HepG2 (cell line): ENCODE results near the gene NIFK. TPM values are rescaled to one million over a fixed set of nuclear protein-coding genes. Genes with fewer than 3 reads are reported as not detected.

Experiments
- ATAC-seq: fragments of 200-7000 bp; cut with Tn5 transposase; 3 replicates; pipeline ENCODE4 v1.9.1; 2020; ENCODE audit warnings: mild to moderate bottlenecking, moderate library complexity
- BruUV-seq: library from RNA; stranded (reverse); fragments of 400-500 nt; replicated peaks from 2 replicates; lab custom pipeline; 2021; lab: Mats Ljungman, UMichigan
- CTCF ChIA-PET: fragments of 300-600 bp; formaldehyde crosslinking; extraction: SDS; loops from one replicate; lab custom pipeline; 2021; ENCODE audit warnings: low total read pairs, inconsistent platforms, low intra/inter-chr PET ratio; lab: Yijun Ruan, JAX
- POLR2A ChIA-PET: fragments of 350-600 bp; sonication (Branson Sonifier 250); formaldehyde crosslinking; loops from one replicate; lab custom pipeline; 2020; ENCODE audit warnings: antibody characterized with exemption, inconsistent platforms; lab: Yijun Ruan, JAX
- DNase-seq: peaks from one replicate; pipeline ENCODE4 v3.0.0-alpha.2; 2015; ENCODE audit warnings: low spot score
- FAIRE-seq: peaks from 3 replicates; lab custom pipeline; 2011; peaks lifted over from hg19 to GRCh38; lab: Jason Lieb, UNC
- H2AFZ ChIP-seq: one replicate; pipeline ENCODE4 v1.6.1; 2011; ENCODE audit warnings: low read length, inconsistent platforms
- H3K27ac ChIP-seq: fragments of 300-600 bp; 3 replicates; pipeline ENCODE4 v1.8.0; 2011; ENCODE audit warnings: mixed run types, mild to moderate bottlenecking, mixed read lengths, low read length, inconsistent platforms; ENCODE audit not compliant: insufficient read depth; ENCODE audit errors: extremely low read length
- H3K27me3 ChIP-seq, 2 experiments: fragments of 200-600 bp in 1 of 2; 2 replicates in 1 of 2; 3 replicates in 1 of 2; pipeline versions ENCODE4 v1.6.0 to v1.8.0; 2011; ENCODE audit warnings: low read length in 2 of 2, mild to moderate bottlenecking in 2 of 2, moderate library complexity in 2 of 2, inconsistent platforms in 1 of 2; ENCODE audit not compliant: insufficient read depth in 2 of 2, control insufficient read depth in 1 of 2
- H3K36me3 ChIP-seq, 2 experiments: fragments of 200-600 bp in 1 of 2; replicated peaks in 1 of 2; 2 replicates in 1 of 2; 3 replicates in 1 of 2; pipeline versions ENCODE4 v1.5.1 to v1.8.0; 2011; ENCODE audit warnings: low read length in 2 of 2, inconsistent platforms in 1 of 2; ENCODE audit not compliant: insufficient read depth in 2 of 2, control insufficient read depth in 1 of 2
- H3K4me1 ChIP-seq: 2 replicates; pipeline ENCODE4 v1.5.1; 2012; ENCODE audit warnings: low read length, inconsistent platforms; ENCODE audit not compliant: insufficient read depth
- H3K4me2 ChIP-seq: 2 replicates; pipeline ENCODE4 v1.6.0; 2011; ENCODE audit warnings: low read depth, low read length, inconsistent platforms
- H3K4me3 ChIP-seq, 3 experiments: fragments of 200-600 bp in 1 of 3; sonication (generic), shearing (Covaris generic) in 1 of 3; replicated peaks in 1 of 3; 2 replicates each; pipeline ENCODE4 v1.5.1; 2011 to 2016; ENCODE audit warnings: low read length in 3 of 3, inconsistent platforms in 2 of 3, low read depth in 2 of 3, mild to moderate bottlenecking in 2 of 3, control low read depth in 1 of 3, mixed read lengths in 1 of 3; ENCODE audit not compliant: insufficient read depth in 1 of 3
- H3K79me2 ChIP-seq: one replicate; pipeline ENCODE4 v1.6.1; 2011; ENCODE audit warnings: low read length, inconsistent platforms; ENCODE audit not compliant: insufficient read depth
- H3K9ac ChIP-seq: 2 replicates; pipeline ENCODE4 v1.6.0; 2011; ENCODE audit warnings: mild to moderate bottlenecking, low read depth, low read length, inconsistent platforms; ENCODE audit not compliant: insufficient read depth
- H3K9me3 ChIP-seq: 2 replicates; pipeline ENCODE4 v1.5.1; 2012; ENCODE audit warnings: mild to moderate bottlenecking, low read length
- H4K20me1 ChIP-seq: 2 replicates; pipeline ENCODE4 v1.6.0; 2011; ENCODE audit warnings: inconsistent platforms, mild to moderate bottlenecking, low read length, moderate library complexity; ENCODE audit not compliant: insufficient read depth
- BCL3 ChIP-seq: sonication (generic); formaldehyde crosslinking; IDR thresholded peaks from 2 replicates; pipeline ENCODE4 v1.5.1; 2020; ENCODE audit warnings: mild to moderate bottlenecking, missing genetic modification reagents, moderate library complexity
- CEBPB ChIP-seq: IDR thresholded peaks from 2 replicates; pipeline ENCODE4 v1.6.1; 2011; ENCODE audit warnings: low read depth, low read length, improper control_type of control experiment, borderline replicate concordance
- CEBPG ChIP-seq: IDR thresholded peaks from 2 replicates; pipeline ENCODE4 v1.6.1; 2016
- HIVEP1 ChIP-seq: sonication (generic); formaldehyde crosslinking; IDR thresholded peaks from 2 replicates; pipeline ENCODE4 v1.4.0; 2020; ENCODE audit warnings: mild to moderate bottlenecking, missing genetic modification reagents
- HOXA3 ChIP-seq: sonication (generic); formaldehyde crosslinking; IDR thresholded peaks from 2 replicates; pipeline ENCODE4 v1.5.0; 2020; ENCODE audit warnings: missing genetic modification reagents
- NONO ChIP-seq, 2 experiments: fragments of 450-650 bp in 1 of 2; sonication (generic) in 1 of 2; formaldehyde crosslinking in 1 of 2; IDR thresholded peaks in 1 of 2; conservative IDR thresholded peaks in 1 of 2; 2 replicates each; pipeline versions ENCODE4 v1.6.1 to v1.8.0; 2017 to 2022; ENCODE audit warnings: mild to moderate bottlenecking in 1 of 2, missing genetic modification reagents in 1 of 2, moderate library complexity in 1 of 2
- ZFAT ChIP-seq: sonication (generic); formaldehyde crosslinking; conservative IDR thresholded peaks from 2 replicates; pipeline ENCODE4 v1.8.1; 2023; ENCODE audit warnings: missing genetic modification reagents, inconsistent platforms
- ZNF274 ChIP-seq: sonication (generic); formaldehyde crosslinking; IDR thresholded peaks from 2 replicates; pipeline ENCODE4 v1.5.1; 2020; ENCODE audit warnings: mild to moderate bottlenecking, missing genetic modification reagents
- ZNF383 ChIP-seq: sonication (generic); formaldehyde crosslinking; IDR thresholded peaks from 2 replicates; pipeline ENCODE4 v1.4.0; 2020; ENCODE audit warnings: missing genetic modification reagents, mild to moderate bottlenecking, borderline replicate concordance
- WGBS: methylation state at CpG from one replicate; pipeline ENCODE4 v1.1.6; 2017; ENCODE audit warnings: low lambda C conversion rate; 5-methylcytosine and 5-hydroxymethylcytosine counted together
- in situ Hi-C: cut with HindIII; loops from 2 replicates; pipeline ENCODE4 v1.10.0; 2017; ENCODE audit warnings: low pct_unique_long_range_greater_than_20kb; ENCODE audit not compliant: extremely low pct_ligation_motif_present
- intact Hi-C: fragments of 100-400 bp; cut with micrococcal nuclease; formaldehyde crosslinking; loops from one replicate; pipeline ENCODE4 v1.10.0; 2022; ENCODE audit not compliant: unreplicated experiment
- polyA plus RNA-seq, 8 experiments: library from polyadenylated mRNA; depleted of rRNA in 3 of 8; stranded (reverse) in 7 of 8; unstranded in 1 of 8; fragments of >200 nt; fragmentation: Illumina TruSeq in 4 of 8; extraction: Trizol in 4 of 8; gene quantifications; 2 replicates each; pipeline versions ENCODE4 v1.2.1 to v1.2.3, GENCODE V29; 2011 to 2016; ENCODE audit warnings: low read depth in 4 of 8, missing spikeins in 1 of 8, mixed read lengths in 1 of 8; ENCODE audit not compliant: insufficient read depth in 1 of 8
- total RNA-seq, 5 experiments: library from RNA; depleted of rRNA; stranded (reverse); fragments of >200 nt; fragmentation: Illumina TruSeq; extraction: Trizol; gene quantifications; 2 replicates each; pipeline ENCODE4 v1.2.3, GENCODE V29; 2016; ENCODE audit warnings: low read depth in 1 of 5

NIFK gene
- total and polyA plus RNA-seq, 2 of the 13 experiments (the other 11 are each of a cell fraction or from before 2014, with no cell fraction given) = 19.6 to 105 TPM

DNA sequence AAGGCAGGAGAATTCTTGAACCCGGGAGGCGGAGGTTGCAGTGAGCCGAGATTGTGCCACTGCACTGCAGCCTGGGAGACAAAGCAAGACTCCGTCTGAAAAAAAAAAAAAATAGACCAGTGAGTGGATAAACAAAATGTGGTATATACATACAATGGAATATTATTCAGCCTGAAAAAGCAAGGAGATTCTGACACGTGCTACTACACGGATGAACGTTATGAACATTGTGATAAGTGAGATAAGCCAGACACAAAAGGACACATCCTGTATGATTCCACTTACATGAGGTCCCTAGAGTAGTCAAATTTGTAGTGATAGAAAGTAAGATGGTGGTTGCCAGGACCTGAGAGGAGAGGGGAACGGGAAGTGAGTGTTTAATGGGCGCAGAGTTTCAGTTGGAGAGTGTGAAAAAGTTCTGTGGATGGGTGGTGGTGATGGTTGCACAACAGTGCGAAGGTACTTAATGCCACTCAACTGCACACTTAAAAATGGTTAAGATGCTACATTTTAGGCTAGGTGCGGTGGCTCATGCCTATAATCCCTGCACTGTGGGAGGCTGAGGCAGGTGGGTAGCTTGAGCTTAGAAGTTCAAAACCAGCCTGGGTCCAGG is 38.3 kb downstream of the NIFK start:
- no TSS peak for BruUV-seq
- ChIA-PET POLR2A (interaction anchor here (5.9 kb wide), 1 partner anchor 49 kb away, joined by 34 read pairs; the partner anchor contains the start of gene CLASP1), CTCF (no interaction called here)
- no peaks in the 10 kb centered on the region for H4K20me1 ChIP-seq
- intact Hi-C loops (no loop called here), in situ Hi-C loops (no loop called here)
- no peak overlapping the region for H3K4me3 ChIP-seq
- H3K4me1 ChIP-seq = peaks cover 54% of the 10 kb centered on the region
- FAIRE-seq = no peak
- H3K9ac ChIP-seq = no peak overlapping the region
- no peaks in the 10 kb centered on the region for H3K79me2 ChIP-seq
- no peaks in the 10 kb centered on the region; a peak in 1 of 5 replicates for H3K27me3 ChIP-seq
- no peak overlapping the region for H3K27ac ChIP-seq
- no peak overlapping the region for H2AFZ ChIP-seq
- H3K9me3 ChIP-seq = no peaks in the 10 kb centered on the region
- no peak for DNase-seq
- H3K36me3 ChIP-seq = no peaks in the 10 kb centered on the region
- TF ChIP-seq CEBPG (CRISPR knock-in tag) (0 out of 2 replicates have a peak, but pooled peaks have one; percentile 6), CEBPB (peak; percentile 34; the same call in 1 of the 2 replicates), NONO (IDR thresholded peaks at IDR 0.05) (no peak), NONO (CRISPR knock-in tag; conservative IDR thresholded peaks at IDR 0.05) (no peak)
- 60% methylated on average over 11 of the region's 11 CpGs for WGBS
- ATAC-seq = no peak
- H3K4me2 ChIP-seq = no peak overlapping the region

DNA sequence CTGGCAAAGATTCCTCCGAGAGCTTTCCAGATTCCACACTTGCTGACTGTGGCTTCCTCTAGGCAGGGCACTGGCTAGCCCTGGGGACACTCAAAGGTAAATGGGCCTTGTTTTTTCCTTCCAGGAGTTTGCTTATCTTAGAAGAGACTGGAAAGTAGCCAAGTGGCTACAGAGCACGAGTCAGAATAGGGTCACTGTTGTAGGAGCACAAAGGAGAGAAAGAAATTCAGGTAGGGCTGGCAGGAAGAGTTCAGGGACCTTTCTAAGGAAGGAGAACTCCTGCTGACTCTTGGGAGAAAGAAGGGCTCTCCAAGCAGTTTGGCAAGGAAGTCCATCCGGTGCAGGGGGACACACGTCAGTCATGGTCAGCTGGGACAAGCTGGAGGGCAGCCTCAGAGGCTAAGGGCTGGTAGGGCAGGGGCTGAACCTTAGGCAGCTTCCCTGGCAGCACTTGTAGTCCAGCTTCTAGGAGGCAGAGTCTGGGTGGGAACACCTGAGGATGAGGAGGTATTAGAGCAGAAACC is 39.5 kb downstream of the NIFK start:
- Histone ChIP-seq H3K4me2 (peak overlapping the region; percentile 18), H2AFZ (no peak overlapping the region)

More for the DNA sequence above, 39.5 kb downstream of the NIFK start:
- CTCF ChIA-PET = no interaction called here
- FAIRE-seq (no peak), DNase-seq (no peak), ATAC-seq (peak; percentile 17)
- in situ Hi-C loops = no loop called here
- Histone ChIP-seq H3K9ac (no peak overlapping the region), H4K20me1 (no peaks in the 10 kb centered on the region), H3K27ac (no peak overlapping the region), H3K4me1 (peaks cover 44% of the 10 kb centered on the region), H3K79me2 (no peaks in the 10 kb centered on the region), H3K27me3 (no peaks in the 10 kb centered on the region; a peak in 1 of 5 replicates), H3K9me3 (no peaks in the 10 kb centered on the region), H3K4me3 (no peak overlapping the region), H3K36me3 (no peaks in the 10 kb centered on the region)
- 0 out of 2 replicates have a peak, but pooled peaks have one; percentile 27 for TF ChIP-seq ZNF274 (CRISPR knock-in tag)
- no peak for TF ChIP-seq HOXA3 (CRISPR knock-in tag)
- TF ChIP-seq ZFAT (CRISPR knock-in tag) = no peak
- no peak for TF ChIP-seq HIVEP1 (CRISPR knock-in tag)
- 0 out of 2 replicates have a peak, but pooled peaks have one; percentile 26 for TF ChIP-seq BCL3 (CRISPR knock-in tag)
- TF ChIP-seq ZNF383 = no peak
- POLR2A ChIA-PET = interaction anchor here (1.0 to 5.9 kb wide), 4 partner anchors 9 to 167 kb away, joined by 4 to 34 read pairs (median 6); partner anchors contain the start of genes CLASP1 and RNU4ATAC
- WGBS = 13% methylated on average over 4 of the region's 4 CpGs
- BruUV-seq = no TSS peak
- intact Hi-C loops = no loop called here
